OCI-LY7 (cell line): Measurements from ENCODE around the gene PNPLA6. TPM values are rescaled to one million over a fixed set of nuclear protein-coding genes. Genes with fewer than 3 reads are reported as not detected.

Experiments
- BruUV-seq: library from RNA; stranded (reverse); fragments of 400-500 nt; replicated peaks from 2 replicates; lab custom pipeline; 2021; lab: Mats Ljungman, UMichigan
- CTCF ChIA-PET: fragments of 300-600 bp; sonication (Branson Sonifier 250); formaldehyde crosslinking; loops from one replicate; lab custom pipeline; 2022; ENCODE audit warnings: antibody characterized with exemption; ENCODE audit not compliant: unreplicated experiment; lab: Charles Lee
- POLR2A ChIA-PET: fragments of 300-600 bp; sonication (Branson Sonifier 250); formaldehyde crosslinking; loops from one replicate; lab custom pipeline; 2022; ENCODE audit warnings: antibody characterized with exemption; lab: Charles Lee
- DNase-seq: peaks from one replicate; pipeline ENCODE4 v3.0.0-alpha.2; 2015; ENCODE audit warnings: low spot score
- H2AFZ ChIP-seq: fragments of 200-600 bp; sonication (generic), shearing (Covaris generic); 2 replicates; pipeline ENCODE4 v1.6.1; 2014; ENCODE audit warnings: mild to moderate bottlenecking, antibody characterized with exemption, low read length, moderate library complexity
- H3K27ac ChIP-seq: fragments of 200-600 bp; sonication (generic); 2 replicates; pipeline ENCODE4 v1.5.1; 2014; ENCODE audit warnings: mixed run types, low read depth, mild to moderate bottlenecking, moderate library complexity, low read length, inconsistent platforms; ENCODE audit not compliant: poor library complexity, severe bottlenecking
- H3K36me3 ChIP-seq: fragments of 200-600 bp; sonication (generic); 2 replicates; pipeline ENCODE4 v1.6.1; 2014; ENCODE audit warnings: mild to moderate bottlenecking, antibody characterized with exemption, low read length, moderate library complexity, mixed read lengths; ENCODE audit not compliant: insufficient read depth
- H3K4me1 ChIP-seq: fragments of 200-600 bp; sonication (generic); 2 replicates; pipeline ENCODE4 v1.5.1; 2014; ENCODE audit warnings: mild to moderate bottlenecking, low read length; ENCODE audit not compliant: insufficient read depth, poor library complexity, severe bottlenecking
- H3K4me2 ChIP-seq: fragments of 200-600 bp; sonication (generic); 2 replicates; pipeline ENCODE4 v1.6.1; 2014; ENCODE audit warnings: mild to moderate bottlenecking, low read length
- H3K4me3 ChIP-seq: fragments of 200-600 bp; sonication (generic); 2 replicates; pipeline ENCODE4 v1.5.1; 2014; ENCODE audit warnings: mild to moderate bottlenecking, low read depth, low read length; ENCODE audit not compliant: poor library complexity, severe bottlenecking
- H3K79me2 ChIP-seq: fragments of 200-600 bp; sonication (generic); 2 replicates; pipeline ENCODE4 v1.6.1; 2016; ENCODE audit warnings: low read depth, mild to moderate bottlenecking, low read length, moderate library complexity, mixed read lengths; ENCODE audit not compliant: insufficient read depth
- H3K9me2 ChIP-seq: fragments of 200-600 bp; sonication (generic); 2 replicates; pipeline ENCODE4 v1.6.1; 2016; ENCODE audit warnings: mild to moderate bottlenecking, low read length, mixed read lengths; ENCODE audit not compliant: insufficient read depth
- H3K9me3 ChIP-seq: fragments of 200-600 bp; sonication (generic); 2 replicates; pipeline ENCODE4 v1.6.1; 2014; ENCODE audit warnings: mild to moderate bottlenecking, mixed run types, low read length, mixed read lengths
- H4K20me1 ChIP-seq: fragments of 200-600 bp; sonication (generic); 2 replicates; pipeline ENCODE4 v1.6.1; 2014; ENCODE audit warnings: mild to moderate bottlenecking, antibody characterized with exemption, low read length, moderate library complexity, mixed read lengths; ENCODE audit not compliant: insufficient read depth
- EZH2phosphoT487 ChIP-seq: fragments of 200-600 bp; sonication (generic); IDR thresholded peaks from 2 replicates; pipeline ENCODE4 v1.6.1; 2018; ENCODE audit warnings: low read depth, borderline replicate concordance, mild to moderate bottlenecking, mixed run types, antibody characterized with exemption, low read length, moderate library complexity, mixed read lengths
- intact Hi-C: fragments of 100-400 bp; cut with micrococcal nuclease; formaldehyde crosslinking; loops from one replicate; pipeline ENCODE4 v1.10.0; 2022; ENCODE audit not compliant: unreplicated experiment
- total RNA-seq, 2 experiments: library from RNA; depleted of rRNA in 1 of 2; stranded (reverse); fragments of >200 nt in 1 of 2; shearing (Covaris generic) in 1 of 2; gene quantifications; 2 replicates each; pipeline ENCODE4 v1.2.3, GENCODE V29; 2014 to 2022
- TF ChIP-seq, protein P1 (sequence below): fragments of 200-600 bp; sonication (generic); conservative IDR thresholded peaks from 2 replicates; pipeline ENCODE4 v1.5.1; 2014; ENCODE audit warnings: mild to moderate bottlenecking, antibody characterized with exemption, low read length, moderate library complexity, mixed read lengths

Gene PNPLA6
- total RNA-seq, 2 experiments from 2014 or later, result 50.6 to 92.4 TPM

GRCh38 chr19:7533925-7534480 is 1.5 kb upstream of the PNPLA6 start:
- DNase-seq, result peak; percentile 88
- TF ChIP-seq, protein P1, sequence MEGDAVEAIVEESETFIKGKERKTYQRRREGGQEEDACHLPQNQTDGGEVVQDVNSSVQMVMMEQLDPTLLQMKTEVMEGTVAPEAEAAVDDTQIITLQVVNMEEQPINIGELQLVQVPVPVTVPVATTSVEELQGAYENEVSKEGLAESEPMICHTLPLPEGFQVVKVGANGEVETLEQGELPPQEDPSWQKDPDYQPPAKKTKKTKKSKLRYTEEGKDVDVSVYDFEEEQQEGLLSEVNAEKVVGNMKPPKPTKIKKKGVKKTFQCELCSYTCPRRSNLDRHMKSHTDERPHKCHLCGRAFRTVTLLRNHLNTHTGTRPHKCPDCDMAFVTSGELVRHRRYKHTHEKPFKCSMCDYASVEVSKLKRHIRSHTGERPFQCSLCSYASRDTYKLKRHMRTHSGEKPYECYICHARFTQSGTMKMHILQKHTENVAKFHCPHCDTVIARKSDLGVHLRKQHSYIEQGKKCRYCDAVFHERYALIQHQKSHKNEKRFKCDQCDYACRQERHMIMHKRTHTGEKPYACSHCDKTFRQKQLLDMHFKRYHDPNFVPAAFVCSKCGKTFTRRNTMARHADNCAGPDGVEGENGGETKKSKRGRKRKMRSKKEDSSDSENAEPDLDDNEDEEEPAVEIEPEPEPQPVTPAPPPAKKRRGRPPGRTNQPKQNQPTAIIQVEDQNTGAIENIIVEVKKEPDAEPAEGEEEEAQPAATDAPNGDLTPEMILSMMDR, result no peak
- TF ChIP-seq EZH2phosphoT487, result no peak
- H3K27ac ChIP-seq, result peak overlapping the region; percentile 8
- peaks cover 18% of the 10 kb centered on the region for H3K36me3 ChIP-seq
- H3K9me3 ChIP-seq, result no peaks in the 10 kb centered on the region
- BruUV-seq, result no TSS peak
- CTCF ChIA-PET, result interaction anchor here (0.6 kb wide), 1 partner anchor 803 kb away, joined by 3 read pairs; no protein-coding TSS in a partner anchor
- H3K4me2 ChIP-seq, result peak overlapping the region; percentile 89
- H4K20me1 ChIP-seq, result no peaks in the 10 kb centered on the region
- POLR2A ChIA-PET, result interaction anchor here (0.7 kb wide), 1 partner anchor 184 kb away, joined by 3 read pairs; no protein-coding TSS in a partner anchor
- peaks cover 13% of the 10 kb centered on the region for H3K4me1 ChIP-seq
- H2AFZ ChIP-seq, result peak overlapping the region; percentile 69
- peak overlapping the region; percentile 93 for H3K4me3 ChIP-seq
- H3K79me2 ChIP-seq, result no peaks in the 10 kb centered on the region
- intact Hi-C loops, result loop anchor here (2.0 to 10.0 kb wide), 2 partner anchors 61 to 189 kb away; partner anchors contain the start of gene ARHGEF18
- H3K9me2 ChIP-seq, result no peaks in the 10 kb centered on the region

- TF ChIP-seq, protein P1, result peak; percentile 55
- TF ChIP-seq EZH2phosphoT487, result no peak
- H3K79me2 ChIP-seq, result no peaks in the 10 kb centered on the region
- peaks cover 17% of the 10 kb centered on the region for H3K36me3 ChIP-seq
- intact Hi-C loops, result loop anchor here (1.0 to 10.0 kb wide), 3 partner anchors 12 to 190 kb away; partner anchors contain the start of genes ARHGEF18 and MCOLN1
- DNase-seq, result peak; percentile 63
- peak overlapping the region; percentile 93 for H3K4me3 ChIP-seq
- no peaks in the 10 kb centered on the region for H3K9me2 ChIP-seq
- POLR2A ChIA-PET, result interaction anchor here (0.5 to 0.7 kb wide), 3 partner anchors 47 to 184 kb away, joined by 3 to 5 read pairs (median 4); no protein-coding TSS in a partner anchor
- H4K20me1 ChIP-seq, result no peaks in the 10 kb centered on the region
- peak overlapping the region; percentile 89 for H3K4me2 ChIP-seq
- H3K27ac ChIP-seq, result peak overlapping the region; percentile 8
- no TSS peak for BruUV-seq
- peak overlapping the region; percentile 64; the same call in 1 of the 2 replicates for H2AFZ ChIP-seq
- CTCF ChIA-PET, result no interaction called here
- H3K4me1 ChIP-seq, result peaks cover 13% of the 10 kb centered on the region
- no peaks in the 10 kb centered on the region for H3K9me3 ChIP-seq
Observed at GRCh38 chr19:7534531-7535046, 928 bp upstream of the PNPLA6 start.
